HL-60/S4 treated with retinoic acid at 250 ng/mL for 4 days and 3 days (cell line): Measurements from ENCODE around the gene IL17B.

Experiments
- in situ Hi-C: fragments of 300-500 bp; cut with MboI; formaldehyde crosslinking; loops from 2 replicates; pipeline ENCODE4 v1.7.0; 2022; ENCODE audit warnings: low sequenced_read_pairs

IL17B gene

GRCh38 chr5:149381261-149381985 is 2.3 kb upstream of the IL17B start:
- in situ Hi-C loops: loop anchor here (10.0 kb wide), 1 partner anchor 53 kb away; no protein-coding TSS in a partner anchor

- in situ Hi-C loops: loop anchor here (10.0 kb wide), 1 partner anchor 54 kb away; no protein-coding TSS in a partner anchor
Measured at GRCh38 chr5:149380466-149381121, 1.5 kb upstream of the IL17B start.

GRCh38 chr5:149379818-149380374 is 804 bp upstream of the IL17B start:
- in situ Hi-C loops: loop anchor here (10.0 kb wide), 1 partner anchor 55 kb away; no protein-coding TSS in a partner anchor

- in situ Hi-C loops: no loop called here
Measured at GRCh38 chr5:149378241-149378820, 761 bp downstream of the IL17B start.

GRCh38 chr5:149376711-149377447 is 2.2 kb downstream of the IL17B start:
- in situ Hi-C loops: no loop called here

- in situ Hi-C loops: no loop called here
Measured at GRCh38 chr5:149376104-149376503, 3.0 kb downstream of the IL17B start.

- in situ Hi-C loops: no loop called here
Measured at GRCh38 chr5:149375434-149375833, 3.7 kb downstream of the IL17B start.

- in situ Hi-C loops: no loop called here
Measured at GRCh38 chr5:149374801-149375200, 4.3 kb downstream of the IL17B start.

GRCh38 chr5:149374303-149374702 is 4.8 kb downstream of the IL17B start:
- in situ Hi-C loops: no loop called here

- in situ Hi-C loops: no loop called here
Measured at GRCh38 chr5:149372932-149373331, 6.2 kb downstream of the IL17B start.

- in situ Hi-C loops: no loop called here
Measured at GRCh38 chr5:149372076-149372795, 6.9 kb downstream of the IL17B start.

GRCh38 chr5:149371296-149371962 is 7.7 kb downstream of the IL17B start:
- in situ Hi-C loops: no loop called here

GRCh38 chr5:149370878-149371277 is 8.2 kb downstream of the IL17B start:
- in situ Hi-C loops: no loop called here

- in situ Hi-C loops: no loop called here
Measured at GRCh38 chr5:149367972-149368645, 11.0 kb downstream of the IL17B start.

- in situ Hi-C loops: no loop called here
Measured at GRCh38 chr5:149367249-149367971, 11.7 kb downstream of the IL17B start.

GRCh38 chr5:149366169-149366729 is 12.8 kb downstream of the IL17B start:
- in situ Hi-C loops: no loop called here

GRCh38 chr5:149365418-149365817 is 13.7 kb downstream of the IL17B start:
- in situ Hi-C loops: no loop called here

GRCh38 chr5:149364719-149365118 is 14.4 kb downstream of the IL17B start:
- in situ Hi-C loops: no loop called here
